Chondrocyte (in vitro differentiated cells): ENCODE measurements around the gene SMOC1. TPM values are rescaled to one million over a fixed set of nuclear protein-coding genes. Genes with fewer than 3 reads are reported as not detected.

Experiments
- DNase-seq: peaks from one replicate; pipeline ENCODE4 v3.0.0; 2021; ENCODE audit warnings: mixed read lengths, low spot score
- H3K27ac Mint-ChIP-seq: one replicate; pipeline ENCODE4 v1.8.0; 2021; ENCODE audit warnings: mild to moderate bottlenecking, moderate library complexity, mixed read lengths; ENCODE audit not compliant: unreplicated experiment
- H3K27me3 Mint-ChIP-seq: 2 replicates; pipeline ENCODE4 v1.8.0; 2021; ENCODE audit warnings: low read depth, mixed read lengths
- H3K36me3 Mint-ChIP-seq: 2 replicates; pipeline ENCODE4 v1.8.0; 2021; ENCODE audit warnings: low read depth, mixed read lengths
- H3K4me1 Mint-ChIP-seq: 2 replicates; pipeline ENCODE4 v1.8.0; 2021; ENCODE audit warnings: low read depth, mild to moderate bottlenecking, mixed read lengths
- H3K4me3 Mint-ChIP-seq: one replicate; pipeline ENCODE4 v1.8.0; 2021; ENCODE audit warnings: mild to moderate bottlenecking, moderate library complexity, mixed read lengths; ENCODE audit not compliant: unreplicated experiment
- H3K9me3 Mint-ChIP-seq: 2 replicates; pipeline ENCODE4 v1.8.0; 2021; ENCODE audit warnings: low read depth, mixed read lengths
- total RNA-seq: library from RNA; stranded (reverse); gene quantifications from 3 replicates; pipeline ENCODE4 v1.2.1, GENCODE V29; 2021
- TF ChIP-seq, protein P1 (sequence below): fragments of 200-600 bp; sonication (generic); IDR thresholded peaks from 2 replicates; pipeline ENCODE4 v1.5.0; 2021; ENCODE audit warnings: antibody characterized with exemption, mild to moderate bottlenecking, moderate library complexity

SMOC1 gene
- total RNA-seq, 1 donor from 2014 or later, result 1.1 TPM

DNA sequence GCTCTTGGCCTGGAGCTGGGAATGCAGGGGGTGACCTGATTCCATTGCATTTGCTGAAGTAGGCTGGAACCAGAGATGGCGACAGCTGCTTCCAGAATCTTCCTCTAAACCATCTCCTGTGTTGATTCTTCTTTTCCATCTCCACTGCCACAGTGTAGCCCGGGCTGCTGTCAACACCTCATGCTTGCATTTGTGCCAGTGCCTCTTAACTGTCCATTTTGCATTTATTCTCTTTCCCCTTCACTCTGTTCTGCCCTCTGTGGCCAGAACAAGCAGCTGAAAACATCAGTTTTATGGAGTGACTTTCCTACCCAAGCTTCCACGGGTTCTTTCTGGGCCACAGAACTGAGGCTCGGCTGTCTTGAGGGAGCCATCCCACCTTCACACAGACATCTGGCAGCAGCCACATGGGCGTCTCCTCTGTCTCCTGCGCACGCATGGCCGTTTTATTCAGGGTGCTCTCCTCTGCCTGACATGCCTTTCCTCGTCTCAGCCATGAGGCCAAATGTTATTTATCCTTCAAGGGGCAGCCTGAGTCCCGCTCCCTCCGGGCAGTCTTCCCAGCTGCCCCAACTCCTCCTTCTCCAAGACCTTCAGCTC, 51.7 kb downstream of the SMOC1 start:
- TF ChIP-seq, protein P1, sequence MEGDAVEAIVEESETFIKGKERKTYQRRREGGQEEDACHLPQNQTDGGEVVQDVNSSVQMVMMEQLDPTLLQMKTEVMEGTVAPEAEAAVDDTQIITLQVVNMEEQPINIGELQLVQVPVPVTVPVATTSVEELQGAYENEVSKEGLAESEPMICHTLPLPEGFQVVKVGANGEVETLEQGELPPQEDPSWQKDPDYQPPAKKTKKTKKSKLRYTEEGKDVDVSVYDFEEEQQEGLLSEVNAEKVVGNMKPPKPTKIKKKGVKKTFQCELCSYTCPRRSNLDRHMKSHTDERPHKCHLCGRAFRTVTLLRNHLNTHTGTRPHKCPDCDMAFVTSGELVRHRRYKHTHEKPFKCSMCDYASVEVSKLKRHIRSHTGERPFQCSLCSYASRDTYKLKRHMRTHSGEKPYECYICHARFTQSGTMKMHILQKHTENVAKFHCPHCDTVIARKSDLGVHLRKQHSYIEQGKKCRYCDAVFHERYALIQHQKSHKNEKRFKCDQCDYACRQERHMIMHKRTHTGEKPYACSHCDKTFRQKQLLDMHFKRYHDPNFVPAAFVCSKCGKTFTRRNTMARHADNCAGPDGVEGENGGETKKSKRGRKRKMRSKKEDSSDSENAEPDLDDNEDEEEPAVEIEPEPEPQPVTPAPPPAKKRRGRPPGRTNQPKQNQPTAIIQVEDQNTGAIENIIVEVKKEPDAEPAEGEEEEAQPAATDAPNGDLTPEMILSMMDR, result no peak

DNA sequence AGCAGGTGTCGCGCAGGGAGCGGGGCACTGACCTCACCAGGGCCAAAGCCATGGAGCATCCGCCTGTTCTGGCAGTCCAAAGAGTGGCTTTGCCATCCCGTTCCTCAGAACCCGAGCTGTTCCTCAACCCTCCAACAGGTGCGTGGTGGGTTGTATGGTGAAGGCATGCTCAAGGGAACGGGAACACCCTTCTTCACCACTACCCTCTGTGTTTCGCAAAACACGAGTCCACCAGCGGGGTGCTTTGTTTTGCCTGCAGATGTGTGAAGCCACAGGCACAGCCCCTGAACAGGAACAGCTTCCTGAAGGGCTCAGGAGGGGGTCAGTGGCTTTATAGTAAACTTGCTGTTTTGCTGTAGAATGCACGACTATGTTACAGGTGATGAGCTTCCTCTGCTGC, 52.7 kb downstream of the SMOC1 start:
- H3K36me3 Mint-ChIP-seq, result no peaks in the 10 kb centered on the region
- no peak overlapping the region for H3K27ac Mint-ChIP-seq
- H3K27me3 Mint-ChIP-seq, result peaks cover 31% of the 10 kb centered on the region
- no peak for DNase-seq
- TF ChIP-seq, protein P1, result no peak
- no peaks in the 10 kb centered on the region for H3K9me3 Mint-ChIP-seq
- no peaks in the 10 kb centered on the region for H3K4me1 Mint-ChIP-seq
- no peak overlapping the region for H3K4me3 Mint-ChIP-seq

More for the DNA sequence above, 51.7 kb downstream of the SMOC1 start:
- H3K4me3 Mint-ChIP-seq, result no peak overlapping the region
- no peaks in the 10 kb centered on the region for H3K9me3 Mint-ChIP-seq
- peaks cover 31% of the 10 kb centered on the region for H3K27me3 Mint-ChIP-seq
- H3K27ac Mint-ChIP-seq, result no peak overlapping the region
- no peaks in the 10 kb centered on the region for H3K36me3 Mint-ChIP-seq
- no peaks in the 10 kb centered on the region for H3K4me1 Mint-ChIP-seq
- no peak for DNase-seq

DNA sequence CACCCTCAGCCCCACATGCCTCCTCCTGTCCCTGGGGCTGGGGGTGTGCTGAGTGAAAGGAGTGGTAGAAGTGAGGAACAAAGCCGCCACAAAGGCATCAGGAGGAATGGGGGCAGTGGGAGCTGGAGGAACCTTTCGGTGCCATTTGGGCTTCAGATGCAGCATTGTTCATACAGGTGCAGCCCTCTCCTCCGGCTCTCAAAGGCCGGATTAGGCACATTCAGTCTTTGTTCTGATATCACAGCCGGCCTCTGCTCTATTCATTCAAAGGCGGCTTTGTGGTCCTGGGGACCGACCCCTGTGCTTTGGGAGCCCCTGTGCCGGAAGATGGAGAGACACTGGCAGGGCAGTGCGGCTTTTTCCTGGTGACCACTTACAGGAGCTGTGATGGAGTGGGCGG, 53.2 kb downstream of the SMOC1 start:
- no peak for DNase-seq
- H3K9me3 Mint-ChIP-seq, result no peaks in the 10 kb centered on the region
- H3K27ac Mint-ChIP-seq, result no peak overlapping the region
- no peaks in the 10 kb centered on the region for H3K4me1 Mint-ChIP-seq
- H3K36me3 Mint-ChIP-seq, result no peaks in the 10 kb centered on the region
- peaks cover 31% of the 10 kb centered on the region for H3K27me3 Mint-ChIP-seq
- TF ChIP-seq, protein P1, result no peak
- H3K4me3 Mint-ChIP-seq, result no peak overlapping the region

DNA sequence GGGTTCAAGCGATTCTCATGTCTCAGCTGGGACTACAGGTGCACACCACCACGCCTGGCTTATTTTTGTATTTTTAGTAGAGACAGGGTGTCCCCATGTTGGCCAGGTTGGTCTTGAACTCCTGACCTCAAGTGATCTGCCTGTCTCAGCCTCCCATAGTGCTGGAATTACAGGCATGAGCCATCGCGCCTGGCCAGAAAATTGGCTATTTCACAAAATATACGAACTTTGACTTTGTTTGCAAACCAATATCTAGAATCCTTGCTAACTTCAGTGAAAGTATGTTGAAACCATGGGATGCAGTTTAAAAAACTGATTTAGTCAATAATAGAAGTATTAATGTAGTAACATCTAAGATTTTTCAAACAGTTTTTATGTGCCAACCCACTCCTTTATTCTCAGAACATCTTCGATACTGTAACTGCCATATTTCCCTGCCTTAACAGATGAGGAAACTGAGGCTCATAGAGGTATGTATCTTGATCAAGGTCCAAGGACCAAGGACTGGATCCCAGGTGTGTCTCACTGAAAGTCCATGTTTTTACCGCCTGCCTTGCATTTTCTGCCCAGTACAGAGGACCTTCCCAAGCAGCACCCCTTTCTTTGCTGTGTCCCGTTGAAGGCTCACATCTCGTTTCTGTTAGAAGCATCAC, 54.5 kb downstream of the SMOC1 start:
- H3K36me3 Mint-ChIP-seq, result no peaks in the 10 kb centered on the region
- H3K27ac Mint-ChIP-seq, result no peak overlapping the region
- no peak for DNase-seq
- H3K9me3 Mint-ChIP-seq, result no peaks in the 10 kb centered on the region
- H3K4me1 Mint-ChIP-seq, result no peaks in the 10 kb centered on the region
- no peak overlapping the region for H3K4me3 Mint-ChIP-seq
- TF ChIP-seq, protein P1, result no peak
- peaks cover 30% of the 10 kb centered on the region for H3K27me3 Mint-ChIP-seq

DNA sequence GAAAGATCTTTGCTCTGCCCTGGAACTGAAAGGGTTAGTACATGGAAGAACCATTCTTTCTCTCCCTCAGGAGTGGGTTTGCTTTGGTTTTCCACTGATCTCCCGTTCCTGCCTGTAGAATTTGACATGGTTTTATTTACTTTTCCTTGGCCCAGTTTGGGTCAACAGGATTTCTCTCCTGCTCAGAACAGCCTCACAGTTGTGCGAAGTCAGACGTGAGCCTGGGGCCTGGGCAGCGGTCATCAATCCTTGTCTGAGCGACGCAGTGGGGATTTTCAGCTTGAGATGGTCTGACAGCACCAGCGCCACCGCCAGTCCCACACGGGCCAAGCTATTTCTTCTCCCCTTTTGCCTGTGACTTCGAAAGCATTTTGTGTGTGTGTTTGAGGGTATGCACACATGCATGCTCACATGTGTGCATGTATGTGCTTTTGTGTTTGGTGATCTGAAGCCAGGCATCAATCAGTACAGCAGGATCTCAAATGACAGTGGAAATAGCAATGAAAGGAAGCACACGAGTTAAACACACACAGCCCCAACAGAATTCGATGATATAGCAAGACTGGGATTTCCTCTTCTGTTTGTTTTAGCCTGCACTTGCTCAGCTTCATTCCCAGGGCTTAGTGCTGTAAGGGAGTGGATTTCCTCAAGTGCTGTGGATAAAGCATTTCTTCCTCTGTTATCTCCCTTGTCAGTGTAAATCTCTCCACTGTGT, 58.3 kb downstream of the SMOC1 start:
- H3K27ac Mint-ChIP-seq, result no peak overlapping the region
- DNase-seq, result no peak
- H3K4me1 Mint-ChIP-seq, result no peaks in the 10 kb centered on the region

More for the DNA sequence above, 58.3 kb downstream of the SMOC1 start:
- H3K9me3 Mint-ChIP-seq, result no peaks in the 10 kb centered on the region
- no peaks in the 10 kb centered on the region for H3K36me3 Mint-ChIP-seq
- TF ChIP-seq, protein P1, result no peak
- H3K4me3 Mint-ChIP-seq, result no peak overlapping the region
- H3K27me3 Mint-ChIP-seq, result peaks cover 27% of the 10 kb centered on the region
